ENCODE measurements around the gene QSOX2.

QSOX2 gene

GRCh38 chr9:136160381-136160841 is 85.2 kb downstream of the QSOX2 start:
- Histone ChIP-seq H3K9ac (ENCODE audit: low read depth, low read length, poor library complexity, severe bottlenecking) (no peak overlapping the region), H3K79me2 (ENCODE audit: insufficient read depth, low read length) (no peaks in the 10 kb centered on the region), H3F3A (ENCODE audit: low read depth) (no peaks in the 10 kb centered on the region), H2AFZ (ENCODE audit: low read length) (no peak overlapping the region), H4K20me1 (ENCODE audit: insufficient read depth, low read length, poor library complexity, severe bottlenecking) (no peaks in the 10 kb centered on the region), H3K9me2 (replicated peaks; ENCODE audit: low read depth, low read length) (no peaks in the 10 kb centered on the region), H3K4me1 (ENCODE audit: insufficient read depth, low read length, poor library complexity, severe bottlenecking) (peaks cover 5% of the 10 kb centered on the region), H3K36me3 (ENCODE audit: insufficient read depth, low read length) (no peaks in the 10 kb centered on the region), H3K9me3 (ENCODE audit: insufficient read depth, low read depth, low read length) (no peaks in the 10 kb centered on the region), H3K27me3 (ENCODE audit: insufficient read depth, low read length, poor library complexity, severe bottlenecking) (no peaks in the 10 kb centered on the region), H3K4me2 (ENCODE audit: low read depth, low read length, poor library complexity, severe bottlenecking) (no peak overlapping the region), H3K4me3 (ENCODE audit: low read length, poor library complexity, severe bottlenecking) (no peak overlapping the region)
- TF ChIP-seq CTCF (conservative IDR thresholded peaks at IDR 0.05; ENCODE audit: low read length), result no peak
- no peak for TF ChIP-seq EZH2phosphoT487 (IDR thresholded peaks at IDR 0.05; ENCODE audit: borderline replicate concordance)

GRCh38 chr9:136159851-136160250 is 85.8 kb downstream of the QSOX2 start:
- H3K9ac ChIP-seq (ENCODE audit: low read depth, low read length, poor library complexity, severe bottlenecking), result no peak overlapping the region
- H3K36me3 ChIP-seq (ENCODE audit: insufficient read depth, low read length), result no peaks in the 10 kb centered on the region
- H3K79me2 ChIP-seq (ENCODE audit: insufficient read depth, low read length), result no peaks in the 10 kb centered on the region
- H4K20me1 ChIP-seq (ENCODE audit: insufficient read depth, low read length, poor library complexity, severe bottlenecking), result no peaks in the 10 kb centered on the region
- no peaks in the 10 kb centered on the region for H3K9me3 ChIP-seq (ENCODE audit: insufficient read depth, low read depth, low read length)
- H3K4me3 ChIP-seq (ENCODE audit: low read length, poor library complexity, severe bottlenecking), result no peak overlapping the region
- H2AFZ ChIP-seq (ENCODE audit: low read length), result no peak overlapping the region
- H3F3A ChIP-seq (ENCODE audit: low read depth), result no peaks in the 10 kb centered on the region
- TF ChIP-seq CTCF (conservative IDR thresholded peaks at IDR 0.05; ENCODE audit: low read length), result no peak
- TF ChIP-seq EZH2phosphoT487 (IDR thresholded peaks at IDR 0.05; ENCODE audit: borderline replicate concordance), result no peak
- no peak overlapping the region for H3K4me2 ChIP-seq (ENCODE audit: low read depth, low read length, poor library complexity, severe bottlenecking)
- no peaks in the 10 kb centered on the region for H3K9me2 ChIP-seq (replicated peaks; ENCODE audit: low read depth, low read length)
- peaks cover 5% of the 10 kb centered on the region for H3K4me1 ChIP-seq (ENCODE audit: insufficient read depth, low read length, poor library complexity, severe bottlenecking)
- no peaks in the 10 kb centered on the region for H3K27me3 ChIP-seq (ENCODE audit: insufficient read depth, low read length, poor library complexity, severe bottlenecking)

- Histone ChIP-seq H3K9ac (ENCODE audit: low read depth, low read length, poor library complexity, severe bottlenecking) (no peak overlapping the region), H3K4me3 (ENCODE audit: low read length, poor library complexity, severe bottlenecking) (no peak overlapping the region), H3K4me1 (ENCODE audit: insufficient read depth, low read length, poor library complexity, severe bottlenecking) (peaks cover 5% of the 10 kb centered on the region), H3K79me2 (ENCODE audit: insufficient read depth, low read length) (no peaks in the 10 kb centered on the region), H3K9me3 (ENCODE audit: insufficient read depth, low read depth, low read length) (no peaks in the 10 kb centered on the region), H3K4me2 (ENCODE audit: low read depth, low read length, poor library complexity, severe bottlenecking) (no peak overlapping the region), H3K27me3 (ENCODE audit: insufficient read depth, low read length, poor library complexity, severe bottlenecking) (no peaks in the 10 kb centered on the region), H3K9me2 (replicated peaks; ENCODE audit: low read depth, low read length) (no peaks in the 10 kb centered on the region), H3F3A (ENCODE audit: low read depth) (no peaks in the 10 kb centered on the region), H4K20me1 (ENCODE audit: insufficient read depth, low read length, poor library complexity, severe bottlenecking) (no peaks in the 10 kb centered on the region), H3K36me3 (ENCODE audit: insufficient read depth, low read length) (no peaks in the 10 kb centered on the region), H2AFZ (ENCODE audit: low read length) (no peak overlapping the region)
- TF ChIP-seq CTCF (conservative IDR thresholded peaks at IDR 0.05; ENCODE audit: low read length), result no peak
- TF ChIP-seq EZH2phosphoT487 (IDR thresholded peaks at IDR 0.05; ENCODE audit: borderline replicate concordance), result no peak
Observed at GRCh38 chr9:136157477-136158265, 87.9 kb downstream of the QSOX2 start.

Data from Loucy (cell line).